MM.1S (cell line): Measurements from ENCODE around the gene ST6GALNAC1.

Source experiments
- DNase-seq: peaks from one replicate; pipeline ENCODE4 v3.0.0-alpha.2; 2015
- H2AFZ ChIP-seq: fragments of 300-600 bp; sonication (generic); 2 replicates; pipeline ENCODE4 v1.6.0; 2016; ENCODE audit warnings: antibody characterized with exemption, low read length
- H3F3A ChIP-seq: fragments of 300-600 bp; sonication (generic); 2 replicates; pipeline ENCODE4 v1.6.1; 2016; ENCODE audit warnings: mild to moderate bottlenecking, antibody characterized with exemption, low read length, moderate library complexity, mixed read lengths; ENCODE audit not compliant: insufficient read depth
- H3K27ac ChIP-seq: fragments of 300-600 bp; sonication (generic); 2 replicates; pipeline ENCODE4 v1.5.1; 2016; ENCODE audit warnings: mild to moderate bottlenecking, low read length
- H3K27me3 ChIP-seq: fragments of 300-600 bp; sonication (generic); replicated peaks from 2 replicates; pipeline ENCODE4 v1.6.0; 2016; ENCODE audit warnings: low read length; ENCODE audit not compliant: insufficient read depth
- H3K36me3 ChIP-seq: fragments of 300-600 bp; sonication (generic); replicated peaks from 2 replicates; pipeline ENCODE4 v1.6.1; 2016; ENCODE audit warnings: mild to moderate bottlenecking, low read length, mixed read lengths; ENCODE audit not compliant: insufficient read depth
- H3K4me1 ChIP-seq: fragments of 300-600 bp; sonication (generic); 2 replicates; pipeline ENCODE4 v1.6.1; 2016; ENCODE audit warnings: low read length, mixed read lengths
- H3K4me2 ChIP-seq: fragments of 300-600 bp; sonication (generic); 2 replicates; pipeline ENCODE4 v1.6.0; 2016; ENCODE audit warnings: low read depth, low read length
- H3K4me3 ChIP-seq: fragments of 300-600 bp; sonication (generic); 2 replicates; pipeline ENCODE4 v1.5.1; 2016; ENCODE audit warnings: low read length, mixed read lengths
- H3K79me2 ChIP-seq: fragments of 300-600 bp; sonication (generic); 2 replicates; pipeline ENCODE4 v1.6.1; 2016; ENCODE audit warnings: mixed run types, low read length, mixed read lengths
- H3K9ac ChIP-seq: fragments of 300-600 bp; sonication (generic); 2 replicates; pipeline ENCODE4 v1.6.1; 2016; ENCODE audit warnings: low read length, mixed read lengths
- H3K9me2 ChIP-seq: fragments of 300-600 bp; sonication (generic); replicated peaks from 2 replicates; pipeline ENCODE4 v1.6.1; 2016; ENCODE audit warnings: mild to moderate bottlenecking, low read length, mixed read lengths; ENCODE audit not compliant: insufficient read depth
- H3K9me3 ChIP-seq: fragments of 300-600 bp; sonication (generic); replicated peaks from 2 replicates; pipeline ENCODE4 v1.6.1; 2016; ENCODE audit warnings: mild to moderate bottlenecking, low read length, mixed read lengths; ENCODE audit not compliant: insufficient read depth
- H4K20me1 ChIP-seq: fragments of 300-600 bp; sonication (generic); 2 replicates; pipeline ENCODE4 v1.6.1; 2016; ENCODE audit warnings: mild to moderate bottlenecking, low read length, moderate library complexity, mixed read lengths; ENCODE audit not compliant: insufficient read depth
- CTCF ChIP-seq: fragments of 300-600 bp; sonication (generic); IDR thresholded peaks from 2 replicates; pipeline ENCODE4 v1.5.1; 2016; ENCODE audit warnings: antibody characterized with exemption, low read length, mixed read lengths
- EZH2 ChIP-seq: fragments of 300-600 bp; sonication (generic); optimal IDR thresholded peaks from 2 replicates; pipeline ENCODE3; 2017; ENCODE audit warnings: low read depth, mild to moderate bottlenecking, antibody characterized with exemption, low read length, mixed read lengths
- EZH2phosphoT487 ChIP-seq: fragments of 300-600 bp; sonication (generic); IDR thresholded peaks from 2 replicates; pipeline ENCODE4 v1.6.1; 2018; ENCODE audit warnings: antibody characterized with exemption, low read length

ST6GALNAC1 gene

GRCh38 chr17:76585033-76585648, 58.4 kb downstream of the ST6GALNAC1 start:
- no peak overlapping the region for H3K27ac ChIP-seq
- H3K79me2 ChIP-seq, result no peaks in the 10 kb centered on the region
- TF ChIP-seq EZH2, result no peak
- TF ChIP-seq CTCF, result no peak
- TF ChIP-seq EZH2phosphoT487, result peak; percentile 42; the same call in 1 of the 2 replicates
- H3K9me3 ChIP-seq, result no peaks in the 10 kb centered on the region
- H3K27me3 ChIP-seq, result peaks cover 68% of the 10 kb centered on the region
- H3K9ac ChIP-seq, result no peak overlapping the region
- H3K36me3 ChIP-seq, result no peaks in the 10 kb centered on the region
- no peaks in the 10 kb centered on the region for H3K9me2 ChIP-seq
- H3K4me1 ChIP-seq, result no peaks in the 10 kb centered on the region
- H3F3A ChIP-seq, result no peaks in the 10 kb centered on the region
- H2AFZ ChIP-seq, result no peak overlapping the region
- no peak for DNase-seq
- H3K4me2 ChIP-seq, result peak overlapping the region; percentile 27; the same call in 1 of the 2 replicates
- H4K20me1 ChIP-seq, result no peaks in the 10 kb centered on the region
- no peak overlapping the region for H3K4me3 ChIP-seq

- H3F3A ChIP-seq, result no peaks in the 10 kb centered on the region
- TF ChIP-seq EZH2 (no peak), EZH2phosphoT487 (no peak), CTCF (no peak)
- no peaks in the 10 kb centered on the region for H3K79me2 ChIP-seq
- peaks cover 64% of the 10 kb centered on the region for H3K27me3 ChIP-seq
- H3K36me3 ChIP-seq, result no peaks in the 10 kb centered on the region
- H3K9me3 ChIP-seq, result no peaks in the 10 kb centered on the region
- H3K4me2 ChIP-seq, result peak overlapping the region; percentile 27; the same call in 1 of the 2 replicates
- no peak for DNase-seq
- no peaks in the 10 kb centered on the region for H4K20me1 ChIP-seq
- H3K4me1 ChIP-seq, result no peaks in the 10 kb centered on the region
- H3K9me2 ChIP-seq, result no peaks in the 10 kb centered on the region
- no peak overlapping the region for H2AFZ ChIP-seq
- H3K27ac ChIP-seq, result no peak overlapping the region
- no peak overlapping the region for H3K4me3 ChIP-seq
- H3K9ac ChIP-seq, result no peak overlapping the region
Observed at GRCh38 chr17:76584427-76585032, 59.0 kb downstream of the ST6GALNAC1 start.

- H3K27me3 ChIP-seq, result peaks cover 46% of the 10 kb centered on the region
Observed at GRCh38 chr17:76582660-76583059, 60.9 kb downstream of the ST6GALNAC1 start.

More at GRCh38 chr17:76582660-76583059, 60.9 kb downstream of the ST6GALNAC1 start:
- Histone ChIP-seq H3F3A (no peaks in the 10 kb centered on the region), H3K79me2 (no peaks in the 10 kb centered on the region), H3K27ac (no peak overlapping the region), H3K9me2 (no peaks in the 10 kb centered on the region), H3K4me2 (no peak overlapping the region), H2AFZ (no peak overlapping the region), H3K9ac (no peak overlapping the region), H4K20me1 (no peaks in the 10 kb centered on the region), H3K4me3 (no peak overlapping the region), H3K9me3 (no peaks in the 10 kb centered on the region), H3K4me1 (no peaks in the 10 kb centered on the region), H3K36me3 (no peaks in the 10 kb centered on the region)
- DNase-seq, result no peak
- TF ChIP-seq EZH2, result no peak
- TF ChIP-seq EZH2phosphoT487, result no peak
- no peak for TF ChIP-seq CTCF
